Skeletal muscle tissue (tissue), 4 donors: ENCODE data around the gene LETM1. TPM values are rescaled to one million over a fixed set of nuclear protein-coding genes. Genes with fewer than 3 reads are reported as not detected.

Experiments
- H3K27ac ChIP-seq: one replicate; pipeline ENCODE4 v1.7.0; 2013; ENCODE audit warnings: mild to moderate bottlenecking, low read depth, low read length, inconsistent platforms
- H3K27me3 ChIP-seq, 3 donors: one replicate each; pipeline ENCODE4 v1.7.0; 2013; ENCODE audit warnings: low read length in 3 of 3; ENCODE audit not compliant: control insufficient read depth in 3 of 3, insufficient read depth in 3 of 3
- H3K36me3 ChIP-seq, 3 donors: one replicate each; pipeline ENCODE4 v1.7.0; 2013; ENCODE audit warnings: low read length in 3 of 3; ENCODE audit not compliant: control insufficient read depth in 3 of 3, insufficient read depth in 3 of 3
- H3K4me1 ChIP-seq, 3 donors: one replicate each; pipeline ENCODE4 v1.7.0; 2013; ENCODE audit warnings: low read length in 3 of 3, mild to moderate bottlenecking in 3 of 3; ENCODE audit not compliant: control insufficient read depth in 3 of 3, insufficient read depth in 3 of 3
- H3K4me3 ChIP-seq, 3 donors: one replicate each; pipeline ENCODE4 v1.7.0; 2013; ENCODE audit warnings: low read length in 3 of 3
- H3K9ac ChIP-seq, 3 donors: one replicate each; pipeline ENCODE4 v1.7.0; 2013; ENCODE audit warnings: low read length in 3 of 3, mild to moderate bottlenecking in 3 of 3, moderate library complexity in 2 of 3, low read depth in 1 of 3
- H3K9me3 ChIP-seq, 3 donors: one replicate each; pipeline ENCODE4 v1.7.0; 2013; ENCODE audit warnings: low read length in 3 of 3; ENCODE audit not compliant: control insufficient read depth in 3 of 3
- total RNA-seq: library from RNA; depleted of rRNA; stranded (reverse); fragments of >200 nt; gene quantifications from one replicate; pipeline ENCODE4 v1.2.3, GENCODE V29; 2014
- donor health status: Osteomylitis.

LETM1 gene
- total RNA-seq, 1 donor from 2014 or later: 32.4 TPM

- Histone ChIP-seq H3K4me1 (no peaks in the 10 kb centered on the region), H3K4me3 (no peak overlapping the region), H3K36me3 (peaks cover 38 to 49% (median 45%) of the 10 kb centered on the region in 3 donors), H3K9me3 (no peaks in the 10 kb centered on the region), H3K27me3 (no peaks in the 10 kb centered on the region), H3K9ac (no peak overlapping the region), H3K27ac (no peak overlapping the region)
Observed at GRCh38 chr4:1813231-1813630, 42.7 kb downstream of the LETM1 start.

GRCh38 chr4:1812720-1813119 is 43.2 kb downstream of the LETM1 start:
- H3K36me3 ChIP-seq: peaks cover 35 to 46% (median 43%) of the 10 kb centered on the region in 3 donors
- H3K9me3 ChIP-seq: no peaks in the 10 kb centered on the region

GRCh38 chr4:1810765-1811164 is 45.2 kb downstream of the LETM1 start:
- H3K9me3 ChIP-seq: no peaks in the 10 kb centered on the region
- no peak overlapping the region for H3K4me3 ChIP-seq
- no peak overlapping the region for H3K27ac ChIP-seq
- peaks cover 24 to 35% (median 28%) of the 10 kb centered on the region in 3 donors for H3K36me3 ChIP-seq
- no peak overlapping the region for H3K9ac ChIP-seq
- peaks cover 0 to 3% (median 0%) of the 10 kb centered on the region in 3 donors for H3K27me3 ChIP-seq
- H3K4me1 ChIP-seq: no peaks in the 10 kb centered on the region

More at GRCh38 chr4:1812720-1813119, 43.2 kb downstream of the LETM1 start:
- peak overlapping the region in 1 of 3 donors; percentile 16 for H3K9ac ChIP-seq
- no peak overlapping the region for H3K27ac ChIP-seq
- H3K27me3 ChIP-seq: no peaks in the 10 kb centered on the region
- no peaks in the 10 kb centered on the region for H3K4me1 ChIP-seq
- no peak overlapping the region for H3K4me3 ChIP-seq

- H3K27ac ChIP-seq: no peak overlapping the region
Observed at GRCh38 chr4:1809754-1810502, 46.0 kb downstream of the LETM1 start.

GRCh38 chr4:1808851-1809753 is 46.9 kb downstream of the LETM1 start:
- H3K27ac ChIP-seq: no peak overlapping the region
- no peaks in the 10 kb centered on the region for H3K4me1 ChIP-seq
- no peak overlapping the region for H3K4me3 ChIP-seq
- H3K36me3 ChIP-seq: peaks cover 8 to 20% (median 15%) of the 10 kb centered on the region in 3 donors
- peaks cover 0 to 3% (median 0%) of the 10 kb centered on the region in 3 donors for H3K27me3 ChIP-seq
- H3K9me3 ChIP-seq: no peaks in the 10 kb centered on the region
- no peak overlapping the region for H3K9ac ChIP-seq

More at GRCh38 chr4:1809754-1810502, 46.0 kb downstream of the LETM1 start:
- peaks cover 16 to 28% (median 22%) of the 10 kb centered on the region in 3 donors for H3K36me3 ChIP-seq
- H3K9ac ChIP-seq: no peak overlapping the region
- peaks cover 0 to 3% (median 0%) of the 10 kb centered on the region in 3 donors for H3K27me3 ChIP-seq
- H3K9me3 ChIP-seq: no peaks in the 10 kb centered on the region
- no peak overlapping the region for H3K4me3 ChIP-seq
- no peaks in the 10 kb centered on the region for H3K4me1 ChIP-seq

- no peaks in the 10 kb centered on the region for H3K4me1 ChIP-seq
- H3K27me3 ChIP-seq: peaks cover 0 to 3% (median 0%) of the 10 kb centered on the region in 3 donors
- H3K4me3 ChIP-seq: no peak overlapping the region
- H3K27ac ChIP-seq: no peak overlapping the region
- H3K9me3 ChIP-seq: no peaks in the 10 kb centered on the region
- H3K36me3 ChIP-seq: peaks cover 1 to 15% (median 8%) of the 10 kb centered on the region in 3 donors
- H3K9ac ChIP-seq: no peak overlapping the region
Observed at GRCh38 chr4:1808396-1808795, 47.6 kb downstream of the LETM1 start.

GRCh38 chr4:1807332-1807777 is 48.6 kb downstream of the LETM1 start:
- Histone ChIP-seq H3K9me3 (no peaks in the 10 kb centered on the region), H3K9ac (no peak overlapping the region), H3K4me3 (no peak overlapping the region), H3K36me3 (peaks cover 0 to 7% (median 1%) of the 10 kb centered on the region in 3 donors), H3K27ac (no peak overlapping the region), H3K27me3 (peaks cover 0 to 13% (median 0%) of the 10 kb centered on the region in 3 donors), H3K4me1 (no peaks in the 10 kb centered on the region)

GRCh38 chr4:1806596-1807331 is 49.2 kb downstream of the LETM1 start:
- Histone ChIP-seq H3K27ac (no peak overlapping the region), H3K36me3 (peaks cover 0 to 7% (median 0%) of the 10 kb centered on the region in 3 donors), H3K27me3 (peaks cover 0 to 16% (median 0%) of the 10 kb centered on the region in 3 donors), H3K4me1 (no peaks in the 10 kb centered on the region), H3K9ac (no peak overlapping the region), H3K4me3 (no peak overlapping the region), H3K9me3 (no peaks in the 10 kb centered on the region)

- Histone ChIP-seq H3K9me3 (no peaks in the 10 kb centered on the region), H3K9ac (no peak overlapping the region), H3K27ac (no peak overlapping the region), H3K27me3 (peaks cover 0 to 16% (median 0%) of the 10 kb centered on the region in 3 donors), H3K4me1 (no peaks in the 10 kb centered on the region), H3K4me3 (no peak overlapping the region), H3K36me3 (peaks cover 0 to 7% (median 0%) of the 10 kb centered on the region in 3 donors)
Observed at GRCh38 chr4:1806223-1806564, 49.8 kb downstream of the LETM1 start.
